Measurements from ENCODE around the gene ZSWIM8.
"Not testable (repeated sequence)": the region's sequence is repeated elsewhere in the genome, so short reads cannot be mapped to it uniquely, and the experiment has no call there.

The ZSWIM8 gene

DNA sequence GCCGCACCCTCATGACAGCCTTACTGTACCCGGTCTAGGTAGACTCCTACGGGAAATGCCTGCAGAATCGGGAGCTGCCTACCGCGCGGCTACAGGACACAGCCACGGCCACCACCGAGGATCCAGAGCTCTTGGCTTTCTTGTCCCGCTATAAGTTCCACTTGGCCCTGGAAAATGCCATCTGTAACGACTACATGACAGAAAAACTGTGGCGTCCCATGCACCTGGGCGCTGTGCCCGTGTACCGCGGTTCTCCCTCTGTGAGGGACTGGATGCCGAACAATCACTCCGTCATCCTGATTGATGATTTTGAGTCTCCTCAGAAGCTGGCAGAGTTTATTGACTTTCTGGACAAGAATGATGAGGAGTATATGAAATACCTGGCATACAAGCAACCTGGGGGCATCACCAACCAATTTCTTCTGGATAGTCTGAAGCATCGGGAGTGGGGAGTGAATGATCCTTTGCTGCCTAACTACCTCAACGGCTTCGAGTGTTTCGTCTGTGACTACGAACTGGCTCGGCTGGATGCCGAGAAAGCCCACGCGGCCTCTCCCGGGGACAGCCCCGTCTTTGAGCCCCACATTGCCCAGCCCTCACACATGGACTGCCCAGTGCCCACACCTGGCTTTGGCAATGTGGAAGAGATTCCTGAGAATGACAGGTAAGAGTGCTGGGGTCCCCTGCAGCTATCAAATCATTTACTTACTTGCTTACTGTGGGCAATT, 12.1 kb upstream of the ZSWIM8 start:
- peak; percentile 36 for DNase-seq

DNA sequence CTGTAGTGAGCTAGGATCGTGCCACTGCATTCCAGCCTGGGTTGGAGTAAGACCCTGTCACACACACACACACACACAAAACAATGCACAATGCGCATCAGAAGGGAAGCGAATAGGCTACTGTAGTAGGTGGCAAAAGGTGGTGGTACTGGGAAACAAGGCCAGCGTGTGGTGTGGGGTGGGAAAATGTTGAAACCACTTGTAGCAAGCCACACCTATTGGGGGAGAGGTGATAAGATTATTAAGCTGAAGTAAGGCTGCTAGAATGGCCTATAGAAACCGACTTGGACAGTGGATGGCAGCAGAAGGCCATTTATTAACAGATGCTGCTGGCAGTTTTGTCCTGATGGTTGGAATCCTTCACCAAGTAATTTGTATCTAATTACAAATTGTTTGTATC, 10.8 kb upstream of the ZSWIM8 start:
- DNase-seq, result no peak

DNA sequence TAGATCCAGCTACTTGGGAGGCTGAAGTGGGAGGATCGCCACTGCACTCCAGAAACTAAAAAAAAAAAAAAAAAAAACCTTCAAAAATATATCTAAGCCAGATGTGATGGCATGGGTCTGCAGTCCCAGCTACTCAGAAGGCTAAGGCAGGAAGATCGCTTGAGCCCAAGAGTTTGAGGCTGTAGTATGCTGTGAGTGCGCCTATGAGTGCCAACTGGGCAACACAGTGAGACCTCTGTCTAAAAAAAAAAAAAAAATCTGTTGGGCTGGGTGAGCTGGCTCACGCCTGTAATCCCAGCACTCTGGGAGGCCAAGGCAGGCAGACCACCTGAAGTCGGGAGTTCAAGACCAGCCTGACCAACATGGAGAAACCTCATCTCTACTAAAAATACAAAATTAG, 6.4 kb upstream of the ZSWIM8 start:
- no peak for DNase-seq

- no peak for DNase-seq
Measured at GRCh38 chr10:73779539-73780197, 5.7 kb upstream of the ZSWIM8 start.

DNA sequence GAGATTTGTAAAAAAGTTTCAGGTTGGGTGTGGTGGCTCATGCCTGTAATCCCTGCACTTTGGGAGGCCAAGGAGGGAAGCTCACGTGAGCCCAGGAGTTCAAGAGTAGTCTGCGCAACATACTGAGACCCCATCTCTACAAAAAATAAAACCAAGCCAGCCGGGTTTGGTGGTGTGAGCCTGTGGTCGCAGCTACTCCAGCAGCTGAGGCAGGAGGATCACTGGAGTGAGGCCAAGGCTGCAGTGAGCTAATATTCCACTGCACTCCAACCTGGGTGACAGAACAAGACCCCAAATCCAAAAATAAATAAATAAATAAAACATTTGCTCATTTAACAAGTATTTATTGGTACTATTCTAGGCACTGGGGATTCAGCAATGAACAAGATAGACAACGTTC, 5.1 kb upstream of the ZSWIM8 start:
- DNase-seq, result no peak

DNA sequence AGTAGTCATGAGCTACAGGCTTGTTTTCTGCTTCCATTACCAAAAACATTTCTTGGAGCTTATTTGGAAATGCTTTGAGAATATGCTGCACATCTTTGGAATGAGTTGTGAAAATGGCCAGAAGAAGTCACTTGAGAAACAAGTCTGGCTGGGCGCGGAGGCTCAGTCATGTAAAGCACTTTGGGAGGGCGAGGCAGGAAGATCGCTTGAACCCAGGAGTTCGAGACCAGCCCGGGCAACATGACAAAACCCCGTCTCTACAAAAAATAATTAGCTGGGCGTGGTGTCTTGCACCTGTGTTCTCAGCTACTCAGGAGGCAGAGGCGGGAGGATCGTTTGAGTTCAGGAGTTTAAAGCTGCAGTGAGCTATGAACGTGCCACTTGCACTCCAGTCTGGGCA, 4.4 kb upstream of the ZSWIM8 start:
- no peak for DNase-seq

DNA sequence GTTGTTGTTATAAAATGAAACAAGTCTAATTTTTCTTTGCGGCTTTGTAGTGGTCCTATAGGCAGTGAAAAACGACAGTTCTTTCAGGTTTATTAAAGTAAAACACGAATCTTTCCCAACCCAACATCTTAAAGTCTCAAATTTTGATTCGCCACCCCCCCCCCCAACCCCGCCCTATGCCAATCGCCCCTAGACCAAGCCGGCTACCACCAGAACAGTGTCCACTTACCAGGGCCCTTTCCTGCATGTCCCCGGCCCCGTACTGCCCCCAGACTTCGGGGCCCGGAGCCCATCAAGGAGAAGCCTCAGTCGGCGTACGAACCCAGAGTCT, 3.9 kb upstream of the ZSWIM8 start:
- no peak for DNase-seq

- DNase-seq, result peak; percentile 90
Measured at GRCh38 chr10:73781879-73782748, 3.3 kb upstream of the ZSWIM8 start, which contains the start of gene CHCHD1. Gene CHCHD1 (plus strand): TSS chr10:73782048. CDS start chr10:73782076, 28 bp downstream.

DNA sequence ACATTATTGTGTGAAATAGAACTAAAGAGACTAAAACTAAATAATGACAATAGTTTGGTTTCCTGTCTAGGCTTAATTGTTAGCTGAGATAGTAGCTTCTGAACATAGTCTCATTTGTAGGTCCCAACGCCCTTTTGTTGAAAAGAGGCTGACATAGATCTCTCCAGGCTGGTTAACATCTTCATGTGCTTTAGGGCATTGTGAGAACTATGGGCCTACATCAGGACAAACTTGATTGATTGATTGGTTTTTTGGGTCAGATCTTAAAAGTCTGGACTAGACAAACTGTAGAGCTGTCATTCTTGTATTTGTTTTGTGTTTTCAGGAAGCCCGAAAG, 2.7 kb upstream of the ZSWIM8 start:
- DNase-seq, result no peak

GRCh38 chr10:73785721-73786511, 510 bp downstream of the ZSWIM8 start:
- DNase-seq, result peak; percentile 51

DNA sequence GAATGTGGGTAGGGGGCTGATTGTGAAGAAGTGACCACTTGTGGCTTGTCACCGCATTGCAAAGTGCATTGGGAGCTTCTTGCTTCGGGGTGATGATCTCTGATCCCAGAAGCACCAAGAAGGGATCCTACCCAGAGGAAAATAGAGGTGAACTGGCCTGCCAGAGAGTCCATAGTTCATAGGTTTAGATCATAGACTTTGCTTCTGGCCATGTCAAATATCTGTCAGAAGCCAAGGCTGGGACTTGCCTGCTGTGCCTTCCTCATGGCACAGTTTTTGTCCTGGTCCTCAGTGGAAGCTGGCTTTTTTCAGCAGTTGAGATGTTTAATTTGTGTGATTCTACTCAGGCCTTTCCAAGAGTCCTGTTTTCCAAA, 1.1 kb downstream of the ZSWIM8 start:
- DNase-seq, result no peak

- not testable (repeated sequence) for DNase-seq
Measured at GRCh38 chr10:73787031-73787800, 1.8 kb downstream of the ZSWIM8 start.

DNA sequence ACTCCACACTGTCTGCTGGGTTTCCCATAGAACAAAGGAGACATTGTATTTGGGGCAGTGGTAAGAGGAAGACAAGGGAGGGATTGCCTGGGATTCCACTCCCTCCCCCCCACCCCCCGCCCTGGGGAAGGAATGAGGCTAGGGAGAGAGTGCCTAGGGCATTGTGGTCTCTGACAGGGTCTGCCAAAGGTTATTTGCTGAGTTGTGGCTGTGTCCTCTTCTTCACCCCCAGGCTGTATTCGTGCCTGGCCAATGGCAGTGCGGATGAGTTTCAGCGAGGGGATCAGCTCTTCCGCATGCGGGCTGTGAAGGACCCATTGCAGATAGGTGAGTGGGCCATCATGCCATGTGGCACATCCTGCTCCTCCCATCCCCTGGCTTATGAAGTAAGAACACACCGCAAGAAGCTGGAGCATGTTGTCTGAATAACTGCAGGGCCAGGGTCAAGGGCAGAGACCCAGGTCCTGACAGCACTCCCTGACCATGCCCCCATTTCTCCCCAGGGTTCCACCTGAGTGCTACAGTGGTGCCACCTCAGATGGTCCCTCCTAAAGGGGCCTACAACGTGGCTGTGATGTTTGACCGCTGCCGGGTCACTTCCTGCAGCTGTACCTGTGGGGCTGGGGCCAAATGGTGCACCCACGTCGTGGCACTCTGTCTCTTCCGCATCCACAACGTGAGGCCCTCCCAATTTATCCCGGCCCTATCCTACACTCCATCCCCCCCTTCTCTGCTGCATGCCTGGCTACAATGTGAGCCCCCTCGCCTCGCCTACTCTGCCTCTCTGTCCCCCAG, 3.7 kb downstream of the ZSWIM8 start:
- no peak for DNase-seq

DNA sequence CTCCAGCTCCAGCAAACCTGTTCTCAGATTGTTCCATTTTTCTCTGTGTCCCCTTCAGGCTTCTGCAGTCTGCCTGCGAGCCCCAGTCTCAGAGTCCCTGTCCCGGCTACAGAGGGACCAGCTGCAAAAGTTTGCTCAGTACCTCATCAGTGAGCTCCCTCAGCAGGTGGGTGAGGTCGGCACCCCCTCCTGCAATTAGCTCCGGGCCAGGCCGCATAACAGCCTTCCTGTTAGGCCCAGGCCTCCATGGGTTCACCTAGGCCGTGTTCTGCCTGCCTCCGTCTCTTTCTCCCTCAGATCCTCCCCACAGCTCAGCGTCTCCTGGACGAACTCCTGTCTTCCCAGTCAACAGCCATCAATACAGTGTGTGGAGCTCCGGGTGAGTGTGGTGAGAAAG, 4.3 kb downstream of the ZSWIM8 start:
- DNase-seq, result no peak

GRCh38 chr10:73790886-73791625, 5.7 kb downstream of the ZSWIM8 start:
- no peak for DNase-seq

- DNase-seq, result no peak
Measured at GRCh38 chr10:73791871-73792400, 6.5 kb downstream of the ZSWIM8 start.

DNA sequence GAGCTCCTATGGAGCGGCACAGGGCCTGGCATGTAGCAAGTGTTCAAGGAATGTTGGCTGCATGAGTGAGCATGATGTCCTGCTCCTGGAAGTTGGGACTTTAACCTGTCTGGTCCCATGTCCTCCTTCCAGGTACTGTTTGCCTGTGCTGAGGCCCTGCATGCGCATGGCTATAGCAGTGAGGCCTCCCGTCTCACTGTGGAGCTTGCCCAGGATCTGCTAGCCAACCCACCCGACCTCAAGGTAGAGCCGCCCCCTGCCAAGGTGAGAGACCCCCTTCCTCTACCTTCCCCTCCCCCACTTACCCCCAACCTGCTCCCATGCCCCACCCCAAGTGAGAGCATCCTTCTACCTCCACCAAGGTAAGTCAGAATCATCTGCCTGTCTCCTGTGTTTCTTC, 8.1 kb downstream of the ZSWIM8 start:
- DNase-seq, result no peak

- DNase-seq, result not testable (repeated sequence)
Measured at GRCh38 chr10:73795491-73795890, 10.1 kb downstream of the ZSWIM8 start.

DNA sequence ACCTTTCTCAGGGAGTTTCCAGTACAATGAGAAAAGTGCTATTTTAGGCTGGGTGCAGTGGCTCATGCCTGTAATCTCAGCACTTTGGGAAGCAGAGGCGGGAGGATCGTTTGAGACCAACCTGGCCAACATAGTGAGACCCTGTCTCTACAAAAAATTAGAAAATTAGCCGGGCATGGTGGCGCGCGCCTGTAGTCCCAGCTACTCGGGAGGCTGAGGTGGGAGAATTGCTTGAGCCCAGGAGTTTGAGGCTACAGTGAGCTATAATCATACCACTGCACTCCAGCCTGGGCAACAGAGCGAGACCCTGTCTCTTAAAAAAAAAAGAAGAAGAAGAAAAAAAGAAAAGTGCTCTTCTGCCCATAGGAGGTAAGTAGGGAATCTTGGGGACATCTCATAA, 10.6 kb downstream of the ZSWIM8 start:
- DNase-seq, result not testable (repeated sequence)

GRCh38 chr10:73796766-73797165, 11.4 kb downstream of the ZSWIM8 start:
- no peak for DNase-seq

All from CD4-positive, alpha-beta T cell treated with Interleukin-17A for 4 hours (primary cell).